CD4-positive, alpha-beta T cell treated with Interleukin-17A for 1 hour (primary cell): ENCODE measurements around the gene RUNX2.

Source experiments
- DNase-seq: peaks from one replicate; pipeline ENCODE4 v3.0.0-alpha.2; 2020

RUNX2 gene

DNA sequence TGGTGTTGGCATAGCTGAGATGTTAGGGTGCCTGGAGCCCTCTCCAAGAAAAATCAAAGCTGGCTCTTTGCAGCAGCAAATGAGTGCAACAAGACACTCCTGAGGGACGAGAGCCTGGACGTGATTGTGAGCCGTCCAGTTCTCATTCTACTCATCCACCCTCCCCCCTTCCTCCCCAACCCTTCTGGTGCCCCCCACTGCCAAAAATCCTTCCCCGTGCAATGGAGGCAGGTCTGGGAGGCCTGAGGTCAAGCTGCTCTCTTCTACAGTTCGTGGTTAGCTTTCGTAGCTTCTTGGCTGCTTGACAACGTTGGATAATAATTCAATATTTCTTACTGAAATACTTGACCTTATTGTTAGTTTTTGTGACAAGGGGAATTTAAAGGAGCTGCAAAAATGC, 234.9 kb downstream of the RUNX2 start:
- DNase-seq: no peak

DNA sequence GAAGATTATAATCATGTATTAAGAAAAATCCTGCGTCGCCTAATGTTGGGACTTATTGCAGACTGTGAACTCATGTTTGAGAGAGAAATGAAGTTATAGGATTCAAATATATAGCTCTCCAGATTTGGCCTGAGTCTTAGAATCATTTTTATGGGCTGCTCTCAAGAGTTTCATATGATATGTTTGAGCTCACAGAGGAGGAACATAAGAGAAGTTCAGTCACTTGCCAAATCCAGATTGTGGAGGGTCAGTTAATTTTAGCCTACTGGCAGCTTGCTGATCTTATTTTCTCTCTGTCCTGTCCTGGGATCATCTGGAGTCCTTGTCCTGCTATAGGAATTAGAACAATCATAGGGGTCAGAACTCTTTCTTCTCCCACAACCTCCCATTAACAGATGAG, 235.7 kb downstream of the RUNX2 start:
- no peak for DNase-seq

DNA sequence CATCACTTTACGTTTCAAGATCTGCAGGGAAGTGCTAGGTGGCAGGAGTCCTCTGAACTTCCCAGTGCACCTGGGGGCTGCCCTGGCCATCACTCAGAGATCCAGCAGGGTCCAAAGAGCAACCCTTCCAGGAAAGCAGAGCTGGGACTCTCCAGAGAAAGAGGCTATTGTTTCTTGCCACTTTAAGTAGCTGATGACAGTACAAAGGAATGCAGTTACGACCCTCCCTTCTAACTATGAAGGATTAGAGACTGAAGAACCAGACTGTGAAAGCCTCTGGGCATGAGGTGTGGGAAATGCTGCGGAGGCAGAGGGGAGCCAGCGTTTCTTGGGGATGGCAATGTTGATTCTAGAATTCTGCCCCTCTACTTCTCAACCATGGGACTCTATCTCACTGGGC, 238.8 kb downstream of the RUNX2 start:
- DNase-seq: no peak

DNA sequence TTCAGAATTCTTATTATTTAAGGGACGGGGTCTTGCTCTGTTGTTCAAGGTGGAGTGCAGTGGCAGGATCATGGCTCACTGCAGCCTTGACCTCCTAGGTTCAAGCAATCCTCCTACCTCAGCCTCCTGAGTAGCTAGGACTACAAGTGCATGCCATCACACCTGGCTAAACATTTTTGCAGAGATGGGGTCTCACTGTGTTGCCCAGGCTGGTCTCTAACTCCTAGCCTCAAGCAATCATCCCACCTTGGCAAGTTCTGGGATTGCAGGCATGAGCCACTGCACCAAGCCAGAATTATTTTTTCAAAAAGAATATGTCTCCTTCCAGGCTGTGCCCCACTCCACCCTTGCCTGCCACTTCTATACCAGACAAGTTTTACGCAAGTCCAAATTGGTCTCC, 239.7 kb downstream of the RUNX2 start:
- no peak for DNase-seq

DNA sequence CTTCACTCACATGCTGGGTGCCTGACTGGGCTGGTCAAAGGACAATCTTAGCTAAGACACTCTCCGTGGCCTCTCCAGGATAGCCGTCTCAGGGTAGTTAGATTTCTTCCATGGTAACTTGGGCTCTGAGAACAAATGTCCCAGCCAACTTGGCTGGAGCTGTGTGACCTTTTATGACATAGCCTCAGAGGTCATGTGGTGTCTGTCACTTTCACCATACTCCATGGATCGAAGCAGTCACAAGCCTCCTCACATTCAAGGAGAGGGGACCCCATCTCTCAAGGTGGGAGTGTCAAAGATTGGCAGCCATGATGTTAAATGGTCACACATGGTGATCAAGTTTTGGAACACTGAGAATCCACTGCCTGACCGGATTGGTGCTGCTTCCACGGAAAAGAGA, 240.5 kb downstream of the RUNX2 start:
- DNase-seq: no peak

DNA sequence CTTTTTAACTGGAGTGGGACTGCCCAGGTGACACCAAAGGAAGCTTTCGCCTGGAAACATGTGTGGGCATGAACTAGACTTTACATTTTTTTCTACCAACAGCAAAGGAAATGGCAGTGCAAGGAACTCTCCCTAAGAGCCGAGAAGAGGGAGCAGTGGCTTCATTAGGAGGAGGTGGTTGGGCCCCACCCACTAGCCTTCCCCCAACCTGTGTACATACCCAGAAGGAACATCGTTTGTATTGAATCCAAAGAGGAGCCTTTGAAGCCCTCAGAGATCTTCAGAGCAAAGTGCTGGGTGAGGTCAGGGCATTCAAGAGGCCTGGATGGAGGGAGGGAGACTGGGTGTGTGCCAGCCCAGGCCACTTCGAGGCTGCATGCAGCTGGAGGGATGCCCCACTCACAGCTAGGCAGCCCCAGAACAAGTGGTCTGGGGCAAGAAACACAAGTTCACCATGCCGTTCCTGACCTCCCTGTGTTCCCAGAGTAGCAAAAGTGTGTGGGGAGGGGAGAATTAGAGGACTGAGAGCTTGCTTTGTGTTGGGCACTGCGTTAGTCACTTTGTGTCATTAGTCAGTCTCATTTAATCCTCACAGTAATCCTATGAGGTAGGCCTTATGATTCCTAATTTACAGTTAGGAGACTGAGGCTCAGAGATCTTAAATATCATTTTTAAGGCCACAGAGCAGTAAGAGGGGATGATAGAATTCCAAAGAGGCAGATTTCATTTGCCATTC, 241.2 kb downstream of the RUNX2 start:
- no peak for DNase-seq

DNA sequence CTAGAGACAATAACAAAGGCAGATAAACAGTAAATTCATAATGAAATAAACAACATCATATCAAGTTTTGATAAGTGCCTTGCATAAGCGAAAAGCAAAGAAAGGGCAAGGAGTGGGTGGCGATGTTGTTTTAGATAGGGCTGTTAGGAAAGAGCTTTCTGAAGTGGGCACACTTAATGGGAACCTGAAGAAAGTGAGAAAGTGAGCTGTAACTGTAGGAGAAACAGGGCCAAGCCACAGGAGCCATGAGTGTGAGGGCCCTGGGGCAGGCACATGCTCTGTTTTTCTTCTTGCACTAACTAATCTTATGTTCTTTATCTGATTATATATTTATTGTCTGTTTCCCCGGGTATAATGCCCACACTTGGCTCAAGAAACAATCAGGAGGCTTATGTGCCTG, 243.0 kb downstream of the RUNX2 start:
- DNase-seq: no peak

DNA sequence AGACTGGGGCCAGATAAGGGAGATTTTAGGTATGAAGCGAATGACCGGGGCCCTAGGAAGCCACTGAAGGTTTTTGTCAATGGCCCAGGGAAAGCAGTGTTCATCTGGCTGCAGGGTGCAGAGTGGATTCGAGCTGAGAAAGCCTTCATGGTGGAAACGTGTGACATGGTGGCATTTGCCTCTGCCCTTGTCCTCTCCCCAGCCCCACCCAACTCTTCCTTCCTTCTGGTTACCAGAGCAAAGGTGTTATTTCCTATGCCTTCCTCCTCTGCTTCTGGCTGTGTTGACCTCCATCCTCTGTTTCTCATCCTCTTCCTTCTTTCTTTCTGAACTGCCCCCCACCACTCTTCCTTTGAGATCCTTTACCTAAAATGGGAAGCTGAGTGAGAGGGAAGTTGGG, 244.7 kb downstream of the RUNX2 start:
- DNase-seq: no peak

DNA sequence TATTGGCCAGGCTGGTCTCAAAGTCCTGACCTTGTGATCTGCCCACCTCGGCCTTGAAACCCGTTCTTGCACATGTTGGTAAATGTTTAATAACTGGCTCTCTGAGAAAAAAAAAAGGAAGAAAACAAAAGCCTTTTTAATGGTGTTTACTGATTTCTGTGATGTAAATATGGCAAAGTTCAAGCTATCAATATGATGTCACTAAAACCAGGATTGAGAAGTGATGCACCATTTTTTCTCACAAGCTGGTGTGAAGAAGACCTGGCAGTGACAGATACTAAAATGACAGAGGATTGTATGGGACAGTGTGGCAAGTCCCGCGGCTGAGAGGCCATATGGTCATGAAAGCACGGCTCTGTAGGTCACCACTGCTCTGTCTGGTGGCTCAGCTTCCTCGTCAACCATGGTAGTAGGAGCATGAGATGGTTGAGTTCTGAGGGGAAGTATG, 245.9 kb downstream of the RUNX2 start:
- no peak for DNase-seq

DNA sequence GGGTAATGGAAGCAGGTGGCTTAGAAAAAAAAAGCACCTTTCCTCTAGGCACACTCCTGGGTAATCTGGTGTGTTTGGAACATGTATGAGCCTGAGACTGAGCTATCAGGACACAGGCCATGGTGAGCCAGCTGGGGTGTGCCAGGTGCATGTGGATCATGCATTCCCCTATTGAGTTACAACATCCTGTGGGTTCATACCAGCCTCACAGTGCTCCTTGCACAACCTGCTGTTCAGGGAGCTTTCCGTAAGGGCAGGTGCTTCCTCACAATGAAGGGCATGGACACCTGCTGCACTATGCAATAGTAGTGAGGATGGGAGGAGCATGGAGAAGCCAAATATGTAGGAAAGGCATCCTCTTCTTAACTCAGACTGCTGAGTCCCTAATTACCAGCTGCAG, 246.8 kb downstream of the RUNX2 start:
- DNase-seq: no peak

DNA sequence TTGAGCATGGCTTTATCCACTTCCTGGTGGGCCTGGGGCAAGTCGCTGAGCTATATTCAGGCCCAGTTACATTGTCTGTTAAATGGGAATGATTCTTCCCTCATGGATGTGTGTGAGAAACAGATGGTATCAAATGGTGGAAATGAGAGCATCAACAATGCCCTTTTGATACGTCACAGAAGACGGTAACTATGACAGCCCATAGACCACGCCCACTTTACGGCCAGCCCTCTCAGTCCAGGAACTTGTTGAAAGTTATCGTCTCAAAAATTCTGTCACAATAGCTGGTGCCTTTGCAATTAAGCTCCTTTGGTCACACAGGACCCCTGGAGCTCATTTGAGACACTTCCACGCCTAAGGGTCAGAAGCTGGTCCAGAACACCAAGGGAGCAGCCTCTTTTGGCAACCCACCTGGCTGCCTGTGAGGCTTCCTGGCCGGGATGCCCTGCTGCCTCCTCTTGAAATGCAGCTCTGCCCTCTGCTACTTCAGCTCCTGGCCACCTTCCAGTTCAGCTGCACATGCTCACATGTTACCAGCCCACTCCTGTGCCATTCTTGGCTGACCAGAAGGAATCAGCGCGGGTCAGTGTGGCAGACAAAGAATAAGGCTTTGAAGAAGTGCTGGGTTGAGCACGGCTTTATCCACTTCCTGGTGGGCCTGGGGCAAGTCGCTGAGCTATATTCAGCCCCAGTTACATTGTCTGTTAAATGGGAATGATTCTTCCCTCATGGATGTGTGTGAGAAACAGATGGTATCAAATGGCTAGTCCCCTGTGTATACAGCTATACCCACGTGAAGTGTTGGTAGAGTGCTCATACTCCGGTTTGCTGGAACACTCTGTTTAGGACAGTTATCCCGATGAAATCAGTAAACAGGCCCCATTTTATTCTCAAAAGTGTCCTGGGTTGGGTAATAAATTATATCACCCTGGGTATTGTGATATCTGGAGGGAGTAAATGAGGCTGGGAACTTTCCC, 248.8 kb downstream of the RUNX2 start:
- DNase-seq: no peak

DNA sequence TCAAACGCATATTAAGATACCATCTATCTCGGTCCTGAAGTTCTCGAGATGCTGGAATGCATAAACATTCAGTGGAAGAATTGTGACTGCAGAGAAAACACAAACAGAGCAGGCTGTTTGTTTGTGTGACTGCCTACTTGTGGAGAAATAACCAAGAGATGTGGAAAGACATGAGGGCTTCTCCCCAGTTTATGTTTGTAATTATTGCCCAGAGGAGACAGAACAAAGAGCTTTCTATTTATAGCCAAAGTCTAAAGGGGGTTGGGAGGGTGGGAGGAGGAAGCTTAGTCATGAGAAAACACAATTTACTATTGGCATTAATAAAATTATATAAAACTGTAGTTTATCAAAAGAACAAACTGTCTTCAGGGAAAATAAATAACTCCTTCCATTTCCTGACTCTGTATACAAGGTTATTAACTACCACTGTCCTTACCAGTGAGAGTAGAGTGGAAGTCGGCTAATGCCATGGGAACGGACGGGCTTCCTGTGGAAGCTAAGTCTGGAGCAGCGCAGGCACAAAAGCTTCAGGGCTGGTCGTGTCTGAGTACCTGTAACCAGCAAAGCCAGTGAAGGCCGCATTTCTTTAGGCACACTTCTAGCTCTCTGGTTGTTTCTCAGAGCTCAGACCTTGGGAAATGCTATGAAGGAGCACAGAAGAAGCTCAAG, 249.8 kb downstream of the RUNX2 start:
- DNase-seq: no peak

DNA sequence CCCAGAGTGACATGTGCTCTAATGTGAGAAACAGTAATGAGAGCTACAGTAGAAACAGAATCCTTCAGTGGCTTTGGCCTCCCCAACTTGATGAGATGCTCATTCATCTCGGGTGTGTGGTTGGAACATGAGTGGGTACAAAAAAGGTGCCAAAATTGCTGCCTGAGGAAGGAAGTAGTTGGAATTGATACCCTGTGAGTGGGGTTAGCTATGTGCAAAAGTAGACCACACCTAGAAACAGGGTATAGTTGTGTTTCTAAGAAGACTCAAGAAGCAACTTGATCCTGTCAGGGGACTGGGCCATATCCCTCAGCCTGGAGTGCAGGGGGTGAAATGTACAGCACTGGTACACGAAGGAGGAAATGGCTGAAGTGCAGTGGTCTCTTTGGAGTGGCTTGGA, 256.0 kb downstream of the RUNX2 start:
- DNase-seq: peak; percentile 27

DNA sequence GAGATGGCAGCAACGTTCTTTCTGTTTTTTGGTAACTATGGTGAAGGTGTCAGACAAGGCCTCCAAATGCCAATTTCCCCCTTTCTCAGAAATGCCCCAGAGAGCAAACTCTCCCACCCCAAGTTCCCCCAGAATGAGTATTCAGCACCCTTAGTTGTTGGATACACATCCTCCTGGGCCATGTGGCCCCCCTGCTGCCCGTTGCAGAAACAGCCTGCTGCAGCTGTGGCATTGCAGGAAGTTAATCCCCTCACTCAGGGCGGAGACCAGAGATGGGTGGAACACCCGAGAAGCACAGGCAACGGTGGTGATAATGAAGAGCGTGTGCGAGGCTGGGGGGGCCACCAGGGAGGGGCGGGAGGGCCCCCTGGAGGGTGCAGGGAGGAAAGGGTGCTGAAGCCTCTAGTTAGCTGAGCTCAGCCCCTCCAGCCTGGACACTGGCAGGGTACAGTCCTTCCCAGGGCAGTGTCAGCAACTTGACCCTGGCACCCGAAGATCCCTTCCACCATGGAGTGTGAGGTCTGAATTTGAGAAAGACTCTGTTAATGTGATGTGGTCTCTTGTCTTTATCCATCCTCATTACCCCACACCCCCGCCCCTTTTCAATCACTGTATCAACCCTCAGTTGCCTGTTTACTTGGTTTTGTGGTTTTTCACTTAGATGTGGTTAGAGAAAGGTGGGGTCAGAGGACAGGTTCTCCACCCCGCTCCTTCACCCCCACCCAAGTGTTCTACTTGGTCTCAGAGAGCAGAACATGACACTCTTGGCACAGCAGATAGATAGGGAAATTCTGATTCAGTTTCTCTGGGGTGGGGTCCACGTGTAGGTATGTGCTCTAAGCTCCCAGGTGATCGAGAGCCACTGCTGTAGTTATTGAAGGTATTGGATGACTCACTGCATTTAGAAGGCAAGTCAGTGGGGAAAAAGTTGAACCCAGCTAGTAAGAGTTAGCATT, 258.4 kb downstream of the RUNX2 start:
- DNase-seq: peak; percentile 88

DNA sequence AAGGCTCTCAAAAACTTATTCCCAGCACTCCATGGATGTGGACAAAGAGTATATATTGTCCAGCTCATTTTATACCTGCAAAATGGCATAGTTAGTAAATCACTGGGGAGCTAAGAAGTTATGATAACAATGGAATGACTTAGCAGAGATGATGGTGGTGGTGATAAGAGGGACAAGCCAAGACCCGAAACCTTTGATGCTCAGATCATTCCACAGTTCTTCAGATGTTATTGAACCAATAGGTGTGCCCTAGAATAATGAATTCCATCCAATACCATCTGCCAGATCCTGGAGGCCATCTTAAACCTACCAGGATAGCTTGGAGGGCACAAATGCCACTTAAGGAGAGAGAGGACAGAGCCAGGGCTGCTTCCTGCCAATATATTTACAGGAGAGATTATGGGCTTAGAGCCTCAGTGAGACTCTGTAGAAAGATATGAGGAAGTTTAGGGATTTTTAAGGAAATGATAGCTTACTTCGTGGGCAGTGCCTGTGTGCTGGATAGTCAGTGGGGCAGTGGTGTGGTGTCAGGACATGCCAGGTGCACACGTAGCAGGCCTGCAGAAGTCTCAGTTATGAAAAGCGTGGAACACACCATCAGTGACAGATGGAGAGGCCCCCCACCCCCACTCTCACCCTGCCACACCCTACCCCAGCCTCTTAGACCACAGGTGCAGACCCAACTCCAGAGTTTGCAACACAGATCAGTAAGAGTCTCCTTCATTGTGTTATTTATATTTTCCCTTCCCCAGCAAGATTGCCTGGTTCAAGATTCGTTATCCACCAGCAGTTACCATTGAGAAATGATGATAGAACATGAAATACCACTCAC, 259.3 kb downstream of the RUNX2 start:
- DNase-seq: no peak

DNA sequence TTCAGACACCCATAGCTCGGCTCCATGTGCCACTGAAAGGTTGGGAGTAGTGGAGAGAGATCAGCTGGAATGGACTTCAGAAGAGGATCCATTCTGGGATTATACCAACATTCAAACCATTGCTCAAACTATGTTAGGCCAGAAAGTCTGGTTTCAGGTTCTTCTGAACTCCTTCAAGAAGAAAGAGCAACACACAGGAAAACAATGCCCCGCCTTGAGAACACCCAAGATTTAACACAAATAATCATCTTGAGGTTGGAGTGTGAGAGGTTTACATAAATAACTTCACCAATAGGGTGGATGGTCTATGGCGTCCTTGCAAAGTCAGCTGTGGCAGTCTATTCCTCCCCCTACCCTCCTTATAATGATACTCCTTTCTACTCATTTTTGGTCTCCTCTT, 261.2 kb downstream of the RUNX2 start:
- no peak for DNase-seq

DNA sequence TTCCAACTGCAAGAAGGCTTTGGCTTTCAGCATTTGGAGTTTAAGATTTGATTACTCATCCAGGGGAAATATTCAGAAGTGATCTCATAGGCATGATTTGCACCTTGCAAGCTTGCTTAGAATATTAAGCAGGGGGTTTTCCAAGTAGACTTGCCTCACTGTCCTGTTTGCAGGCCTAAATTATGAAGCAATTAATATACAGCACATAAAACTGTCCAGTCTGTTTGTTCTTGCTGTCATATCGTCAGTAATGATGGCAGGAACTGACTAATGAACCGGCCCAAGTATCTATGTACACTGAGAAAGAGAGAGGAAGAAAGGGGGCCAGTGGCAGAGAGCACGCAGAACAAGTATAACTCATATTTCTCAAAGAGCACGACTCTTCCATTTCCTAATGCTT, 262.1 kb downstream of the RUNX2 start:
- DNase-seq: no peak

DNA sequence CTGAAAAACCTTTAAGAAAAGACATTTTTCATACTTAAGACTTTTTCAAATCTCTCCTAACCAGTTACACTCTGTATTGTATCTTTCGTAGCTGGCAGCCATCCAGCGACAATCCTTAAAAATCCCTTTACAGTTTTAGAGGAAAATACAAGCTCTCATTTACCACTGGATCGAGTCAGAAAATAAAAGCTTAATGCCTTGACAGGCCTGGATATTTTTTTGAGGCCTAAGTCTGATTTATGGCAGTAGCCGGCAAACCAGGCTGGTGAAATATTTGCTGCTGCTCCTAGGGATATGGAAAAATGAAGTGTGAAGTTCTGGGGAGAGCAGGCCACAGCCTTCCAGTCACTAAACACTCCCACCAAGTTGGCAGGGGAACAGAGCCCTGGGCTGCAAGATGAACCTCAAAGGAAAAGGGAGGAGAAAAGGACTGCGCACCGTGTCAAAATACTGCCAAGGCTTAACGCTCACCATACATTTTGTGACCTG, 262.6 kb downstream of the RUNX2 start:
- DNase-seq: no peak

DNA sequence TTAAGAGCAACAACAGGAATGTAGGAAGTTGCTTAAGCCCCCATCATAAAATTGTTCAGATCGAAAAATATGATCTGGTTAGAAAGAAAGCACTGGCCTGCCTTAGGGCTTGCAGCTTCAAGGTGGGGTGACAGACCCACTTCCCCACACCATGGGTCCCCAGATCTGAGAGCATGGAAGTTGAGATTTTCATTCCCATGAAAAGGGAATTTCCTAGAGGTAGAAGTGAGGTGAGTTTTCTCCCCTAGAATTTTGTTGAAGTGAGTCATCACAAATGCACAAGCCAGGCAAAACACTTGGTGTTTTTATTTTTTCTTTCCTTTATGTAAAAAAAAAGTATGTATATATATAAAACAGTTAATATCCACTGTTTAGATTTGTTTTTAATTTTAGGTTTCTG, 263.2 kb downstream of the RUNX2 start:
- no peak for DNase-seq

DNA sequence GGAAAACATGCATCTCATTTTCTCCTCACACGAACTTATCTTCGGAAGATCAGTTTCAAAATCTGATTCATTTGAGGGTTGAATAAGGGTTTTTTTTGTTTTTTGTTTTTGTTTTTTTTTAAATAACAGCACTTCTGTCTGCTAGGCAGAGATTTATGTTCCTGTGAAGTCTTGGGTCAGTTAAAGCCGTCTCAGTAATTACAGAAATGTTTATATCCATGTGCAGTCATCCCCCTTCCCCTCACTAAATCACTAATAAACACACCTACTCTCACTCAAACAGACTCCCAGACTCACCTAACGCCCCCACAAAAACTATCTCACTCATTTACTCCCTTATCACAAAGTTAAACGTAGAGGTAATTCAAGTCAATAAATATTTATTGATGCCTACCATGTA, 263.8 kb downstream of the RUNX2 start:
- DNase-seq: no peak

DNA sequence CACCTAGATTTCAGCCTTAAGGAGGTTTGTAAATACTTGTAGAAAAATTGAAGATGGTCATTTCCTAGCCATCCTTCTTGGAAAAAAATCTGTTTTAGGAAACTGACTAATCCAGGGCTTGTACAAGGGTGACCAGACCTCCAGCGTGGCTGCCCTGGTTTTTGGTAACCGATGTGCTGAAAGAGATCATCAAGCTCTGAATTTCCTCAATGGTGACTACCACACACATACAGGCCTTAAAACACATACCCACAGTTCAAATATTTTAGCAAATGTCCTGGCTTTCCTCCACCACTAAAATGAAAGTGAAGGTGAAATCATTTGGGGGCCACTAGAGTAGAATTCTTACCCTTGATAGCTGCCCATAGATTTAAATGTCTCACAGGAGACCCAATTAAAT, 264.9 kb downstream of the RUNX2 start:
- no peak for DNase-seq
